Erythroblast (primary cell): ENCODE data around the gene ARHGAP26.

Source experiments
- GATA1 ChIP-seq: IDR thresholded peaks from 2 replicates; pipeline ENCODE4 v1.6.1; 2011; ENCODE audit warnings: low read depth, mild to moderate bottlenecking, control low read depth, low read length, moderate library complexity
- POLR2A ChIP-seq: IDR thresholded peaks from 2 replicates; pipeline ENCODE4 v1.6.1; 2011; ENCODE audit warnings: mild to moderate bottlenecking, low read length

GRCh38 chr5:143013176-143013891, 243.2 kb downstream of the ARHGAP26 start:
- TF ChIP-seq POLR2A (no peak), GATA1 (no peak)
